OCI-LY1 (cell line): ENCODE results near the gene TECPR2.

Source experiments
- CTCF ChIP-seq: fragments of 200-600 bp; sonication (generic), shearing (Covaris generic); IDR thresholded peaks from 2 replicates; pipeline ENCODE4 v1.5.1; 2017; ENCODE audit warnings: mild to moderate bottlenecking, antibody characterized with exemption, low read length, moderate library complexity, mixed read lengths
- EZH2 ChIP-seq: fragments of 200-600 bp; sonication (generic), shearing (Covaris generic); IDR thresholded peaks from 2 replicates; pipeline ENCODE4 v1.8.0; 2017; ENCODE audit warnings: borderline replicate concordance, mixed run types, mild to moderate bottlenecking, antibody characterized with exemption, low read length, moderate library complexity, mixed read lengths

DNA sequence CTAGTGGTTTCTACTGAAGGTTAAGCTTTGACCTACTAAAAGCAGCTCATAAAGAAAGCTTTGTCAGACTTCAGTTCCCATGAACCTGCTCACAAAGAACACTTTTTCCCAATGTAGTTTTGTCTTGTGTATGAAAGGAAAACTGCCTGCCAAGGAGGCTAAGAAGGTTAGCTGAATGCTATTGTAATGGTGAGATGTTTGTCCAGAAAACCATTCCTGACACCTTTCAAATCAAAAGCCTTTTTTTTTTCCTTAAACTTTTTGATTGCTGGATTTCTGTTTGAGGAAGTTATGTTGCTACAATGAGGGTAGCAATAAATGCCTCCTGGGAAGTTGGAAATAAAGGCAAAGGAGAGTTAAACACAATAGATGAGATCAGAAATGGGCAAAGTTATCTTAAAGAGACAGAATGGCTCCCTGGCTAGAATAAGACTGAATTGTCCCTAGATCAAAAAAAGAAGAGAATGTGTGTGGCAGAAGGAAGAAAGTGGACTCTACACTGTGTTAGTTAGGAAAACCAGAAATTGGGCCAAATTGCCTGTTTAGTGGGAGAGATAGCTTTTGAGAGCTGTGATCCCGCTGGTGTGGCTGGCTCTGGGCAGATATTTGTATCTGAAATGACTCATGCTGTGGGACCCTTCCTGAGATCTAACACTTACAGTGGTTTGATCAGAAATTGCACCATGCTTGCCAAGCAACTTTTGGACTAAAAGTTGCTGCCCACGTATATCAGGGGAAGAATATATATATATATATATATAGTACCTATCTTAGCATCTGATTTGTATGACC, 27.5 kb downstream of the TECPR2 start:
- TF ChIP-seq CTCF (no peak), EZH2 (no peak)
